Stimulated activated CD8-positive, alpha-beta memory T cell treated with anti-CD3 and anti-CD28 coated beads, Interleukin-7, amount 100 ng/mL, for 4 hours (primary cell): ENCODE results near the gene ESRRB.

Source experiments
- DNase-seq, 2 donors: peaks; one replicate each; pipeline ENCODE4 v3.0.0-alpha.2; 2020; ENCODE audit warnings: low read depth in 2 of 2

ESRRB gene

GRCh38 chr14:76407449-76408150, 31.7 kb downstream of the ESRRB start:
- DNase-seq = no peak

GRCh38 chr14:76408877-76409276, 32.9 kb downstream of the ESRRB start:
- DNase-seq = no peak

GRCh38 chr14:76412501-76412900, 36.6 kb downstream of the ESRRB start:
- no peak for DNase-seq

- no peak for DNase-seq
Measured at GRCh38 chr14:76413106-76413961, 37.4 kb downstream of the ESRRB start.

DNA sequence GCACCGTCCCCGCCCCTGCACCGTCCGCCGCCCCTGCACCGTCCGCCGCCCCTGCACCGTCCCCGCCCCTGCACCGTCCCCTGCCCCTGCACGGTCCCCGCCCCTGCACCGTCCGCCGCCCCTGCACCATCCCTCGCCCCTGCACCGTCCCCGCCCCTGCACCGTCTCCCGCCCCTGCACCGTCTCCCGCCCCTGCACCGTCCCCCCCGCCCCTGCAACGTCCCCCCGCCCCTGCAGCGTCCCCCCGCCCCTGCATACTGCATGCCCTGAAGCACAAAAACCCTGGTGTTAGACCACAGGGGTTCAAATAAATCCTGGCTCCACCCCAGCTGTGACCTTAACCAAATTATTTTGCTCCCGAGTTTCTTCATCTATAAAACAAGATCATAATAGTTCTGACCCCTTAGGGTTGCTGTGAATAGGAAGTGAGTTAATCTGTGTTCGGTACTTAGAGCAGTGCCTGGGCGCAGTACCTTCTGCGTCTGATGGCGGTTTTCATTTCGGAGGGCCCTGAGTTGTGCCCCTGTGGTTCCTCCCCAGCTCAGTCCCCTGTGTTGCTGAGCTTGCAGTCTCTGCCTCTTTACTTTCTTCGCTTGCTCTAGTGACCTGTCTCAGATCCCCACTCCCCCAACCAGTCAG, 38.1 kb downstream of the ESRRB start:
- DNase-seq = no peak

DNA sequence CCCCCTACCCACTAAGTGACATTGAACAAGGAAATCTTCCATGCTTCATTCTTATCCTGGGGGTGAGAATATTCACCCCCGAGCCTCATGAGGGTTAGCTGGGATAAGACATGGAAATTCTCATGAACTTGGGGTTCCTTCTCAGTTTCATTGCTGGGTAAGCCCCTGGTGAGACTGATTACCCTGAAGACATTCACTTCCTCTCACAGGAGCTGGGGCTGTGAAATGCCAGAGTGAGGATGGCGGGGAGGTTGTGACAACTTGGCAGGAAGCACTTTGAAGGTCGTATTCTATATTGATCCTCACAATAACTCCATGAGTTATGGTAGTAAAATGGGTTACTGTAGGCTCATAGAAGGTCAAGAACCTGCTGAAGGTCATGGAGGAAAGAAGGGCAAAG, 43.5 kb downstream of the ESRRB start:
- DNase-seq = no peak

DNA sequence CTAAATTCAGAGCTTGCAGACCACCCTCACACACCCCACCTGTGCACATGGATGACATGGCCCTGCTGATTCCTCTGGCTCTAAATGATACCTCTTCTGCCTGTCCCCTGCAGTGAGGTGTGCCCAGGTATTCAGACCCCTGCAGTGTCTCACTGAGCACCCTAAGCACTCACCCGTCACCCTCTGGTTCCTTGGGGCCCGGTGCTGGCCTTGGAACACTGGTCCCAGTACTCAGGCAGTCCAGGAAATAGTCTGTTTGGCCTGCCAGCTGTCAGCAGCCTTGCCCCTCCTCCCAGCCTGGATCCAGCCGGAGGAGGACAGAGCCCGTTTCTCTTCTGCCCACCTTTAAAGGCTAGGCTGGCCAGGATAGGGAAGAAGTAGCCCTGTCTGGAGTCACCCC, 44.9 kb downstream of the ESRRB start:
- no peak for DNase-seq

DNA sequence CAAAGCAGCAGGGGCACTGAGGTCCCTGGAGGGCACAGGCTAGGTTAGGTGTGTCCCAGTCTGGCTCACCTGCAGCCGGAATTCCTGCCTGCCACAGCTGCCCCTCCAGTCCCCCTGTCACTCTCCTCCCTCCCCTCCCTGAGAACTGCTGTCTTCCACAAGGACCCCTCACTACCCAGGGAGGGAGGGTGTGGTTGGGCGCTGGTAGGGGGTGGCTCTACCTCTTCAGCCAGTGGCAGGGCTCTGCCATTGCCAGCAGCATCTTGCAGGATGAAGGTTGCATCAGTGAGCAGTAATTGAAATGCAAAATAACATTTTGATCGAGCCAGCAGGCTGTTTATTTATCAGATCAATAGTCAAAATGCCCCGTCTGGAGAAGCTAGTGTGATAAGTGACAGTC, 45.7 kb downstream of the ESRRB start:
- DNase-seq = no peak

DNA sequence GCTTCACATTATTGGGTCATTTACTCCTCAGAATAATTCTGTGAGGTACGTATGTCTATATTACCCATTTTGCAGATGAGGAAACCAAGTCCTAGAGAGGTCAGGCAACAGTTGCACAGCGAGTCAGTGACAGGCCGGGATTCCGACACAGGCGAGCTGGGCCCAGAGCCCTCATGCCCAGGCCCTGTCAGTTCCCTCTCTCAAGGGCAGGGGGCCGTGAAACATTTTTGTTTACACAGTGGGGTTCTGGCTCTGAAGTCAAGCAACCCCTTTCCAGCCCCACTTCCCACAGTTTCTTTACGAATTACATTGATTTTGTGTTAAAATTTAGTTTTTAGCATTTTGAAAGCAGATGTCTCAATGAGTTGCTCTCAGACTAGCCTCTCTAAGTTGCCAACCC, 46.7 kb downstream of the ESRRB start:
- DNase-seq = no peak

- no peak for DNase-seq
Measured at GRCh38 chr14:76423534-76423933, 47.6 kb downstream of the ESRRB start.

- no peak for DNase-seq
Measured at GRCh38 chr14:76424359-76424758, 48.4 kb downstream of the ESRRB start.

- DNase-seq = no peak
Measured at GRCh38 chr14:76426161-76426696, 50.3 kb downstream of the ESRRB start.

DNA sequence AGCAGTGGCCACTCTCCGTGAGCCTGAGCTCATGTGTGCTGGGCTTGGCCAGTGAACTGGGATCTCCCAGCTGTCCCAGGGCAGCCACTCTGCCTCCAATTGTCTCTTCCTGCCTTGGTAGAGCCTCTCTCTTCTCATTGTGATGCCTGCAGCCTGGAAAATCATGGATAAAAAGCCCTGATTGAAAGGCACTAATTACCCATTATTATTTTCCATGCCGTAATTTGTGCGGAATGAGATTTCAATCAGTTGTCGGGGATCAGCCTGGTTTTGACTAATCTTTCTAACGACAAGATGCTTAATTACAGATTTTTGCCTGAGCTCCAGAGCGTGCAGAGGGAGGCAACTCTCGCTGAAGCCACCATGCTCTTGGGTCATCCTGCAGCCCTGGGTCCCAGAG, 52.7 kb downstream of the ESRRB start:
- DNase-seq = no peak

DNA sequence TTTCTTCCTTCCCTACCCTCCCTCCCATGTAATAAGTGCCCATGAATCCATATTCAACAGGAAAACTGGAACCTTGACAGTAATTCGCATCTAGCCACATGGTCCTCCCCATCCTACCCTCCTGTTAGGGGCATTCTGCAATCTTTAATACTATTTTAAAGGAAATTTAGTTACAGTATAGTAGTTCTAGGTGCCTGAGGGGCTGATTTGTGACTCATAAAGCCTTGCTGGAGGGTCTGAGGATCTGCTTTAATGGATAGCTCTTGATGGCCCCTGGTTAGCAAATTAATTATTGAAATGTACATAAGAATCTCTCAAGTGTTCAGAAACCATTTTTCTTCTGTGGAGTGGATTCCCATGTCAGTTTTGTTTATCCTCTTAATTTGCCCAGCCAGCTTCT, 54.1 kb downstream of the ESRRB start:
- DNase-seq = no peak

DNA sequence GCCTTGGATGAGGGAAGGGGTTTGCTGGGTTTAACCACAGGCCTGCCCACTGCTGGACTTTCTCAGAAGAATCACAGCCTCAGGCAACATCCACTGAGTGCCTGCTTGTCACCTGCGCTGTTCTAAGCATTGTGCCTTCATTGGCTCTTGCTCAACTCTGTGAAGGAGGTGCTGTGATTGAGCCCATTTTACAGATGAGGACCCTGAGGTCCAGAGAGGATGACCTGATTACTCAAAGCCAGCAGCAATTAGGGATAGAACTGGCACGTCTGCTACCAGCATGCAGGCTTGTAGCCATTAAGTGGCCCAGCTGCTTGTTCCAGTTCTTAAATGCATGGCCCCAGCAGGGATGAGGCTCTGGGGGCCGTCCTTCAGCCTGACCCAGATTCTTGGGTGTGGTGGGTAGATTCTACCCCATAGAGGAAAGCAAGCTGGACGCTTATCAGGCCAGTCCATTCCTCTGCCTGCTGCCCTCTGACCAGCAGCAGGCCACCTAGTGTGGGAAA, 54.6 kb downstream of the ESRRB start:
- no peak for DNase-seq

DNA sequence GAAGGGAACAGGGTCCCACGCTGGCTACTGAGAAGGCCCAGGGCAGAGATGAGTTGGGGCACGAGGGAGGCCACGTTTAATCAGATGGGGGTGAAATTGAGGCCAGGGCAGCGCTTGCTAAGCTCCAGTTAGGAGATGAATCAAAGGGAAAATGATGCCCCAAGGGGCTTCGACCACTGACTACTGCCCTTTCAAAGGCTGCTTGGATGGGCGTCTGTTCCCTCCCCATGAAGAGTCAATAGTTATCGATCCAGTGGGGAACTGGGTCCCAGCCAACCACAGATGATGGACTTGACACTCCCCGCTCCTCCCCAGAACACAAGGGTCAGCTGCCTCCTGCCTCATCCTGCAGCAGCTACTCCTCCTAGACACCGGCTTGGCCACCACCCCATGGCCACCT, 55.6 kb downstream of the ESRRB start:
- DNase-seq = no peak

DNA sequence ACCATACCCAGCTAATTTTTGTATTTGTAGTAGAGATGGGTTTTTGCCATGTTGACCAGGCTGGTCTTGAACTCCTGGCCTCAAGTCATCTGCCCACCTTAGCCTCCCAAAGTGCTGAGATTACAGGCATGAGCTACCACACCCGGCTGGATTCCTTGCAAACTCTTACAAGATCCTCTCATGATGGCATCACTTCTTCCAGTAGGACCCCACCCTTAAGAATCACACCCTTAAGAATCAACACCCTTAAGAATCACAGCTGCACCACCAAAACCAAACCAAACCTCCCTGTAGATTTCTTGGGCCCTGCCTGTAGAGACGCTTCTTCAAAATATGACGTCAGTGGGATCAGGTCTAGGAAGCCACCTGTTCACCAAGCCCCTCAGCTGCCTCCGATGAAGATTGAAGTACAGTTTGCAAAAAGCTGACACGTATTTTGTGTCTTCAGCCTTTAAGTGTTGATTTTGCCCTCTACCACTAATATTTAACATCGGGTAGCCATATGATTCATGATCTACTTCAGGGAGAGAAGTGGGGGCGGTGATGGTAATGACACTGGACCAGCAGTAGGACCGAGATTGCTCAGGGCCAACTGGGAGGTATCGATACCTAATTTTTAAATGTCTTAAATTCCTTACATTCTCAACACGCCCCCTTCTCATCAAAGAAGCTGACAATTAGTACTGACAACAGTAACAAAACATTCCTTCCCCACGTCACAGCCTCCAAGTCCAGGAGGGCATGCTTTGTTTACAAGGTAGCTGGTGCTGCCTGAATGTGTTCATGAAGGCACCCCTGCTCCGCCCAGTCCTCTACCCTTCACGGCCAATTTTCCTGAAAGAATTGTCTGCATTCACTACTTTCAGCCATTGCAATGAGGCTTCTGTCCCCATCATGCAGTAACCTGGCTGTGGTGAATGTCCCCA, 57.2 kb downstream of the ESRRB start:
- no peak for DNase-seq

- no peak for DNase-seq
Measured at GRCh38 chr14:76434220-76434619, 58.3 kb downstream of the ESRRB start.

DNA sequence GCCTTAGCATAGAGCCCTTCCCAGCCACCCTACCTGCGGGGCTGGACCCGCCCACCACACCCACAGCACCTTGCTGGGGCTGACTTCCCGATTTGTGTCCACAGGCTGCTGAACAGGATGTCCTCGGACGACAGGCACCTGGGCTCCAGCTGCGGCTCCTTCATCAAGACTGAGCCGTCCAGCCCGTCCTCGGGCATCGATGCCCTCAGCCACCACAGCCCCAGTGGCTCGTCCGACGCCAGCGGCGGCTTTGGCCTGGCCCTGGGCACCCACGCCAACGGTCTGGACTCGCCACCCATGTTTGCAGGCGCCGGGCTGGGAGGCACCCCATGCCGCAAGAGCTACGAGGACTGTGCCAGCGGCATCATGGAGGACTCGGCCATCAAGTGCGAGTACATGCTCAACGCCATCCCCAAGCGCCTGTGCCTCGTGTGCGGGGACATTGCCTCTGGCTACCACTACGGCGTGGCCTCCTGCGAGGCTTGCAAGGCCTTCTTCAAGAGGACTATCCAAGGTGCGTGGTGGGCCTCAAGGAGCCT, 63.4 kb downstream of the ESRRB start:
- DNase-seq = no peak

- DNase-seq = no peak
Measured at GRCh38 chr14:76446486-76446885, 70.5 kb downstream of the ESRRB start.

DNA sequence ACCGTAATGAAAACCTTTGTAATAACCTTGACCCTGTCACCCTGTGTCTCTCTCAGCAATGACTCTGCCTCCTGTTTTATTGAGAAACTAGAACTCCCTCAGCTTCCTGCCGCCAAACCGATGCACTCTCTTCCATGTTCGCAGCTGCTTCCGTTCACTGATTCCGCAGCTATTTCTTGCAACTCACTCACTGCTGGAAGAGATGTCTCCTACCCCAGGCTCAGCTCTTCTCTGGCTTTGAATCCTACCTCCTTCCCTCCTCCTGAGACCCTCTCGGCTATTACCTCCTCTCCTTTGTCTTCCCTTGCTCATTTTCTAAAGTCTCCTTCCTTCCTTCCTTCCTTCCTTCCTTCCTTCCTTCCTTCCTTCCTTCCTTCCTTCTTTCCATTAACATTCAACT, 71.0 kb downstream of the ESRRB start:
- DNase-seq = no peak
